Osteocyte (in vitro differentiated cells): ENCODE results near the gene TGFB2. TPM values are rescaled to one million over a fixed set of nuclear protein-coding genes. Genes with fewer than 3 reads are reported as not detected.

Experiments
- DNase-seq: peaks from one replicate; pipeline ENCODE4 v3.0.0; 2021; ENCODE audit warnings: mixed read lengths; ENCODE audit not compliant: unreplicated experiment; ENCODE audit errors: extremely low spot score
- H3K27ac Mint-ChIP-seq: one replicate; pipeline ENCODE4 v1.8.0; 2021; ENCODE audit warnings: mild to moderate bottlenecking, mixed read lengths; ENCODE audit not compliant: unreplicated experiment
- H3K27me3 Mint-ChIP-seq: one replicate; pipeline ENCODE4 v1.8.0; 2021; ENCODE audit warnings: mixed read lengths; ENCODE audit not compliant: unreplicated experiment
- H3K36me3 Mint-ChIP-seq: one replicate; pipeline ENCODE4 v1.8.0; 2021; ENCODE audit warnings: mixed read lengths; ENCODE audit not compliant: unreplicated experiment
- H3K4me1 Mint-ChIP-seq: one replicate; pipeline ENCODE4 v1.8.0; 2021; ENCODE audit warnings: mixed read lengths; ENCODE audit not compliant: unreplicated experiment
- H3K4me3 Mint-ChIP-seq: one replicate; pipeline ENCODE4 v1.8.0; 2021; ENCODE audit warnings: mild to moderate bottlenecking, moderate library complexity, mixed read lengths; ENCODE audit not compliant: unreplicated experiment
- H3K9me3 Mint-ChIP-seq: one replicate; pipeline ENCODE4 v1.8.0; 2021; ENCODE audit warnings: mixed read lengths; ENCODE audit not compliant: unreplicated experiment
- CTCF ChIP-seq: fragments of 200-600 bp; sonication (generic); IDR thresholded peaks from 2 replicates; pipeline ENCODE4 v1.5.0; 2021; ENCODE audit warnings: antibody characterized with exemption, mild to moderate bottlenecking, moderate library complexity
- total RNA-seq: library from RNA; stranded (reverse); gene quantifications from 2 replicates; pipeline ENCODE4 v1.2.1, GENCODE V29; 2021

The TGFB2 gene
- total RNA-seq, 1 donor from 2014 or later, result 184 TPM

- Mint-ChIP-seq H3K36me3 (peaks cover 5% of the 10 kb centered on the region), H3K27me3 (no peaks in the 10 kb centered on the region), H3K27ac (peak overlapping the region; percentile 85), H3K4me1 (peaks cover 86% of the 10 kb centered on the region), H3K4me3 (peak overlapping the region; percentile 38), H3K9me3 (no peaks in the 10 kb centered on the region)
- DNase-seq, result no peak
- TF ChIP-seq CTCF, result no peak
Measured at GRCh38 chr1:218377143-218377660, 32.1 kb downstream of the TGFB2 start.

- H3K27ac Mint-ChIP-seq, result peak overlapping the region; percentile 83
- no peaks in the 10 kb centered on the region for H3K9me3 Mint-ChIP-seq
- no peak for DNase-seq
- peaks cover 89% of the 10 kb centered on the region for H3K4me1 Mint-ChIP-seq
- no peak overlapping the region for H3K4me3 Mint-ChIP-seq
- H3K36me3 Mint-ChIP-seq, result peaks cover 11% of the 10 kb centered on the region
- H3K27me3 Mint-ChIP-seq, result no peaks in the 10 kb centered on the region
- no peak for TF ChIP-seq CTCF
Measured at GRCh38 chr1:218380125-218380977, 35.2 kb downstream of the TGFB2 start.

GRCh38 chr1:218382261-218382660, 37.1 kb downstream of the TGFB2 start:
- Mint-ChIP-seq H3K4me1 (peaks cover 84% of the 10 kb centered on the region), H3K27me3 (no peaks in the 10 kb centered on the region)

GRCh38 chr1:218383051-218383450, 37.9 kb downstream of the TGFB2 start:
- no peak for TF ChIP-seq CTCF
- peaks cover 77% of the 10 kb centered on the region for H3K4me1 Mint-ChIP-seq
- peak overlapping the region; percentile 62 for H3K27ac Mint-ChIP-seq
- no peaks in the 10 kb centered on the region for H3K27me3 Mint-ChIP-seq
- H3K9me3 Mint-ChIP-seq, result no peaks in the 10 kb centered on the region
- H3K36me3 Mint-ChIP-seq, result peaks cover 12% of the 10 kb centered on the region
- no peak for DNase-seq
- H3K4me3 Mint-ChIP-seq, result no peak overlapping the region

More at GRCh38 chr1:218382261-218382660, 37.1 kb downstream of the TGFB2 start:
- H3K36me3 Mint-ChIP-seq, result peaks cover 12% of the 10 kb centered on the region
- peak overlapping the region; percentile 62 for H3K27ac Mint-ChIP-seq
- no peak for TF ChIP-seq CTCF
- no peaks in the 10 kb centered on the region for H3K9me3 Mint-ChIP-seq
- H3K4me3 Mint-ChIP-seq, result no peak overlapping the region
- DNase-seq, result no peak

GRCh38 chr1:218383681-218384080, 38.5 kb downstream of the TGFB2 start:
- Mint-ChIP-seq H3K4me1 (peaks cover 76% of the 10 kb centered on the region), H3K4me3 (no peak overlapping the region), H3K27me3 (no peaks in the 10 kb centered on the region), H3K9me3 (no peaks in the 10 kb centered on the region), H3K27ac (peak overlapping the region; percentile 52), H3K36me3 (peaks cover 13% of the 10 kb centered on the region)
- DNase-seq, result no peak
- TF ChIP-seq CTCF, result no peak
